ENCODE measurements around the gene POLR3E. TPM values are rescaled to one million over a fixed set of nuclear protein-coding genes. Genes with fewer than 3 reads are reported as not detected.

POLR3E gene
- total and polyA plus RNA-seq, 2 donors (not counting 3 experiments of a cell fraction or from before 2014, with no cell fraction given) = 48.3 to 62.2 TPM

DNA sequence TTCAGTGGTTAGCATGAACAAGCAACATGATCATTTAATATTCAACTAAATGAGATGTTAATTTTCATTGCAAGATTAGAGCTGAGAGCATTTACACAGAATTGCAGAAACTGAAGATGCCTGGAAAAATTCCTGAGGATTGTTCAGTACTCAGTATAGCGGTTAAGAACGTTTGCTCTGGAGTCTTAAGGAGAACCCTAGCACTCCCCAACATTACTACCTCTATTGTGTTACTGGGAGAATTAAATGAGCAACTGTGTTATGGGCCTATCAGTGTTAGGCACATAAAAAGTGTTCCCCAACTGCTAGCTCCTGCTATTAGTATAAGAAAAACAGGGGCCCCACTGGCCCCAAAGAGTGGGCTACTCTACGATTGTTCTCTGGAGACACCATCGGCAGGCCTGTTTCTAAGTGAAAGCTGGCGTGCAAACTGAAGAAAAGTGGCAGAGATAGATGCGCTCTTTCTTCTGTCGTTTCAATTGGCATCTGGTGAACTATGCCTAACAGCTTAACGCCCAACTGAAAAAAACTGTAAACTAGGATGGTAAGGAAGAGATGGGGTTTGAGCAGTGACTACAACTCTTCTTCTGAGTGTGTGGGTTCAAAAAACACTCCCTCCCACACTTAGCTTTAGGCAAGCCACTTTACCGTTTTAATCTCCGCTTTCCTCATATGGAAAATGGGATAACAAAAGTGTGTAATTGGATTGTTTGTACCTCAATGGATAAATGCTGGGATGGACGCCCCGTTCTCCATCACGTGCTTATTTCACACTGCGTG lies 75.9 kb downstream of the POLR3E start:
- no peaks in the 10 kb centered on the region for H3K9me3 ChIP-seq (replicated peaks; ENCODE audit: control insufficient read depth, insufficient read depth, low read length)
- TF ChIP-seq JUN (IDR thresholded peaks at IDR 0.05; ENCODE audit: borderline replicate concordance, insufficient read depth, insufficient read length, low read depth) (no peak), POLR2A (IDR thresholded peaks at IDR 0.05; ENCODE audit: low read depth, low read length) (no peak), FOS (IDR thresholded peaks at IDR 0.05; ENCODE audit: borderline replicate concordance, insufficient read depth, low read length) (no peak), MYC (IDR thresholded peaks at IDR 0.05; ENCODE audit: low read depth, low read length) (no peak), EZH2 (IDR thresholded peaks at IDR 0.05; ENCODE audit: borderline replicate concordance, low read depth, low read length, severe bottlenecking) (no peak)
- TF ChIP-seq, protein P1, sequence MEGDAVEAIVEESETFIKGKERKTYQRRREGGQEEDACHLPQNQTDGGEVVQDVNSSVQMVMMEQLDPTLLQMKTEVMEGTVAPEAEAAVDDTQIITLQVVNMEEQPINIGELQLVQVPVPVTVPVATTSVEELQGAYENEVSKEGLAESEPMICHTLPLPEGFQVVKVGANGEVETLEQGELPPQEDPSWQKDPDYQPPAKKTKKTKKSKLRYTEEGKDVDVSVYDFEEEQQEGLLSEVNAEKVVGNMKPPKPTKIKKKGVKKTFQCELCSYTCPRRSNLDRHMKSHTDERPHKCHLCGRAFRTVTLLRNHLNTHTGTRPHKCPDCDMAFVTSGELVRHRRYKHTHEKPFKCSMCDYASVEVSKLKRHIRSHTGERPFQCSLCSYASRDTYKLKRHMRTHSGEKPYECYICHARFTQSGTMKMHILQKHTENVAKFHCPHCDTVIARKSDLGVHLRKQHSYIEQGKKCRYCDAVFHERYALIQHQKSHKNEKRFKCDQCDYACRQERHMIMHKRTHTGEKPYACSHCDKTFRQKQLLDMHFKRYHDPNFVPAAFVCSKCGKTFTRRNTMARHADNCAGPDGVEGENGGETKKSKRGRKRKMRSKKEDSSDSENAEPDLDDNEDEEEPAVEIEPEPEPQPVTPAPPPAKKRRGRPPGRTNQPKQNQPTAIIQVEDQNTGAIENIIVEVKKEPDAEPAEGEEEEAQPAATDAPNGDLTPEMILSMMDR (IDR thresholded peaks at IDR 0.05; ENCODE audit: extremely low read depth in 1 of 2, insufficient read depth in 1 of 2, low read depth in 1 of 2, low read length in 2 of 2) = no peak
- TSS peak; percentile 18 for BruUV-seq (replicated peaks)
- H3K4me3 ChIP-seq (replicated peaks in 1 of 3; ENCODE audit: insufficient read depth in 1 of 3, low read depth in 1 of 3, low read length in 3 of 3) = peak overlapping the region; percentile 82 to 97 (median 87)
- H4K20me1 ChIP-seq (replicated peaks; ENCODE audit: control insufficient read depth, extremely low read depth, insufficient read depth, low read length) = peaks cover 5% of the 10 kb centered on the region
- no peak overlapping the region for H2AFZ ChIP-seq (ENCODE audit: low read depth, low read length)
- H3K36me3 ChIP-seq (ENCODE audit: control insufficient read depth in 2 of 2, extremely low read depth in 1 of 2, insufficient read depth in 2 of 2, low read length in 2 of 2) = peaks cover 0 to 2% of the 10 kb centered on the region in 2 experiments
- no peaks in the 10 kb centered on the region for H3K9me1 ChIP-seq (replicated peaks; ENCODE audit: control insufficient read depth, extremely low read depth, insufficient read depth, low read length)
- H3K79me2 ChIP-seq (ENCODE audit: control insufficient read depth, insufficient read depth, low read length) = peaks cover 62% of the 10 kb centered on the region
- H3K4me2 ChIP-seq (ENCODE audit: insufficient read depth, low read length) = peak overlapping the region; percentile 95
- H3K27me3 ChIP-seq (ENCODE audit: control insufficient read depth in 2 of 2, insufficient read depth in 2 of 2, low read length in 2 of 2) = no peaks in the 10 kb centered on the region
- dilution Hi-C loops (cut with MboI; ENCODE audit: extremely low pct_ligation_motif_present, low sequenced_read_pairs) (no loop called here), intact Hi-C loops (cut with micrococcal nuclease) (loop anchor here (2.0 kb wide), 2 partner anchors 14 to 30 kb away; no protein-coding TSS in a partner anchor)
- CTCF ChIA-PET = interaction anchor here (1.0 to 2.1 kb wide), 3 partner anchors 12 to 19 kb away, joined by 3 to 6 read pairs (median 5); no protein-coding TSS in a partner anchor
- POLR2A ChIA-PET = no interaction called here
- FAIRE-seq = no peak
- peak overlapping the region; percentile 94 for H3K9ac ChIP-seq (replicated peaks; ENCODE audit: extremely low read depth, insufficient read depth, low read length)
- peak; percentile 42 for DNase-seq (ENCODE audit: low read depth, low spot score)
- peak overlapping the region; percentile 71 for H3K27ac ChIP-seq (ENCODE audit: insufficient read depth, low read depth, low read length)
- H3K4me1 ChIP-seq (ENCODE audit: control insufficient read depth, extremely low read depth, insufficient read depth, low read length) = peaks cover 52% of the 10 kb centered on the region
